OCI-LY3 (cell line): ENCODE results near the gene FIBIN.
"Not testable (repeated sequence)": the region's sequence is repeated elsewhere in the genome, so short reads cannot be mapped to it uniquely, and the experiment has no call there.

Experiments
- H2AFZ ChIP-seq: fragments of 200-600, 300-600 bp; shearing (Covaris generic); 2 replicates; pipeline ENCODE4 v1.6.0; 2014; ENCODE audit warnings: antibody characterized with exemption, low read depth, low read length
- H3K27ac ChIP-seq: fragments of 200-600, 300-600 bp; sonication (generic); 2 replicates; pipeline ENCODE4 v1.5.1; 2014; ENCODE audit warnings: mild to moderate bottlenecking, low read length, moderate library complexity, mixed read lengths
- H3K27me3 ChIP-seq: fragments of 200-600, 300-600 bp; sonication (generic); 2 replicates; pipeline ENCODE4 v1.6.1; 2014; ENCODE audit warnings: low read depth, low read length, mixed read lengths
- H3K36me3 ChIP-seq: fragments of 200-600, 300-600 bp; sonication (generic); replicated peaks from 2 replicates; pipeline ENCODE3; 2014; ENCODE audit warnings: low read depth, low read length, mixed read lengths
- H3K4me1 ChIP-seq: fragments of 300-600, 200-600 bp; sonication (generic); 2 replicates; pipeline ENCODE4 v1.6.1; 2014; ENCODE audit warnings: low read length, mixed read lengths
- H3K4me2 ChIP-seq: fragments of 200-600, 300-600 bp; sonication (generic); 2 replicates; pipeline ENCODE4 v1.6.1; 2014; ENCODE audit warnings: low read length, mixed read lengths
- H3K4me3 ChIP-seq: fragments of 300-600, 200-600 bp; sonication (generic); 2 replicates; pipeline ENCODE4 v1.5.1; 2014; ENCODE audit warnings: antibody characterized with exemption, mild to moderate bottlenecking, low read length, moderate library complexity
- H3K79me2 ChIP-seq: fragments of 300-600, 200-600 bp; shearing (Covaris generic); 2 replicates; pipeline ENCODE4 v1.6.1; 2014; ENCODE audit warnings: mild to moderate bottlenecking, low read length, mixed read lengths
- H3K9ac ChIP-seq: fragments of 300-600, 200-600 bp; shearing (Covaris generic); 2 replicates; pipeline ENCODE4 v1.6.0; 2014; ENCODE audit warnings: mild to moderate bottlenecking, low read length, moderate library complexity
- H3K9me3 ChIP-seq: fragments of 200-600, 300-600 bp; shearing (Covaris generic); 2 replicates; pipeline ENCODE4 v1.6.1; 2014; ENCODE audit warnings: low read length, mixed read lengths; ENCODE audit not compliant: insufficient read depth
- H4K20me1 ChIP-seq: fragments of 200-600, 300-600 bp; sonication (generic); 2 replicates; pipeline ENCODE4 v1.6.1; 2016; ENCODE audit warnings: low read length, mixed read lengths; ENCODE audit not compliant: insufficient read depth
- CTCF ChIP-seq: fragments of 200-600, 300-600 bp; sonication (generic); IDR thresholded peaks from 2 replicates; pipeline ENCODE4 v1.5.1; 2014; ENCODE audit warnings: antibody characterized with exemption, low read length, low read depth
- EZH2phosphoT487 ChIP-seq: fragments of 200-600 bp; shearing (Covaris generic); IDR thresholded peaks from 2 replicates; pipeline ENCODE4 v1.6.1; 2018; ENCODE audit warnings: antibody characterized with exemption, mixed run types, low read depth

Gene FIBIN

GRCh38 chr11:26971961-26972360 is 22.0 kb upstream of the FIBIN start:
- Histone ChIP-seq H3K9ac (no peak overlapping the region), H3K36me3 (no peaks in the 10 kb centered on the region), H2AFZ (no peak overlapping the region), H3K9me3 (no peaks in the 10 kb centered on the region), H4K20me1 (no peaks in the 10 kb centered on the region), H3K4me1 (no peaks in the 10 kb centered on the region), H3K4me3 (no peak overlapping the region), H3K27ac (no peak overlapping the region), H3K27me3 (no peaks in the 10 kb centered on the region), H3K79me2 (no peaks in the 10 kb centered on the region), H3K4me2 (no peak overlapping the region)
- no peak for TF ChIP-seq EZH2phosphoT487
- no peak for TF ChIP-seq CTCF

DNA sequence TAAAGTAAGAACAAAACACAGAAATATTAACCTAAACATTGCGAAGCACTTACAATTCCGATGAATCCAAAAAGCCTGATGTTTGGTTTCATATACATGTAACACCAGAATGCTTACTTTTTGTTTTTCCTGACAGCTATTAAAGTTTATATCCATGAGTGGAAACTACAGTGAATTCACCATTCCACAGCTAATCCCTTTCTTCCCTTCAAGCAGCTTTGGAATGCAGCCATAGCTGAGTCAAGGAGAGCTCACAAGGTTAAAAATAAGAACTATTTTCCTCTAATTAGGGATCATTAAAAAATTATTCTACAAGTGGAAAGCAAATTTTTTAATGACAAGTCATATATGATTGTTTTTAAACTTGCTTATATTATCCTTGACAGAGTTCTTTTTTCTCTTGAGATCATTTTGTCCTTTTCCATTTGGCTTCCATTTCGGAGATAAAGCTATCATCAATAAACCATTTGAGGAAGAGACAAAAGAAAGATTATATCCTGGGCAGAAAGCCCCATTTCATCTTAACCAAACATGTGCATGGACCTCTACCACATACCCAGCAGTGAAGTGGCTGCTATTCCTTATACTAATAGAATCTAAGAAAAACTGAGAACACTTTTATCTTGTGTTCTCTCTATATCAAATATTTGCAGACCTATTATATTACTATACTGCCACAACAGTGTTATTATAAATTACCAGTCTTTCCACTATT is 19.7 kb upstream of the FIBIN start:
- H3K27me3 ChIP-seq = no peaks in the 10 kb centered on the region
- no peak overlapping the region for H2AFZ ChIP-seq
- no peak overlapping the region for H3K4me2 ChIP-seq
- no peak for TF ChIP-seq CTCF
- TF ChIP-seq EZH2phosphoT487 = no peak
- no peaks in the 10 kb centered on the region for H4K20me1 ChIP-seq
- no peak overlapping the region for H3K9ac ChIP-seq
- H3K27ac ChIP-seq = no peak overlapping the region
- H3K9me3 ChIP-seq = no peaks in the 10 kb centered on the region
- H3K36me3 ChIP-seq = no peaks in the 10 kb centered on the region
- H3K4me1 ChIP-seq = no peaks in the 10 kb centered on the region
- no peaks in the 10 kb centered on the region for H3K79me2 ChIP-seq
- H3K4me3 ChIP-seq = no peak overlapping the region

DNA sequence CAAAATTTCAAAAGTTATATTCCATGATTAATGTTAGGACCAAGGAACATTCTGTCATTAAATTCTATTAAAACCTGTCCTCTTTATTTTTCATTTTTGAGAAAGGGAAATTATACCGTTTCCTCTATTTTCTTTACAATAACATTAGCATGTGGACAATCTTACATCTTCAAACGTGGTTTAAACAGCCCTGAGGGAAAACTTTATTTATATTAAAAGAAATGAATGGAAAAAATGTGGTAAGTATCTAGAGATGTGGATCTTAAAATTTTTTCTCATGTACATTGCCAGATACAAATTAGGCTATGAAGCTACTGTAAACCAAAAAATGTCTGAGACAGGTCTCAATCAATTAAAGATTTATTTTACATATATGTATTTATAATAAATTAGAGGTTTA is 18.9 kb upstream of the FIBIN start:
- no peak for TF ChIP-seq CTCF
- TF ChIP-seq EZH2phosphoT487 = no peak
- no peaks in the 10 kb centered on the region for H3K36me3 ChIP-seq
- no peaks in the 10 kb centered on the region for H4K20me1 ChIP-seq
- H2AFZ ChIP-seq = no peak overlapping the region
- H3K9ac ChIP-seq = no peak overlapping the region
- no peak overlapping the region for H3K4me2 ChIP-seq
- H3K27ac ChIP-seq = no peak overlapping the region
- no peaks in the 10 kb centered on the region for H3K9me3 ChIP-seq
- no peaks in the 10 kb centered on the region for H3K79me2 ChIP-seq
- H3K4me1 ChIP-seq = no peaks in the 10 kb centered on the region
- H3K27me3 ChIP-seq = no peaks in the 10 kb centered on the region
- H3K4me3 ChIP-seq = no peak overlapping the region

GRCh38 chr11:26976389-26976788 is 17.5 kb upstream of the FIBIN start:
- H3K79me2 ChIP-seq = no peaks in the 10 kb centered on the region
- H3K27me3 ChIP-seq = no peaks in the 10 kb centered on the region
- H3K9ac ChIP-seq = no peak overlapping the region
- no peak overlapping the region for H3K4me3 ChIP-seq
- no peaks in the 10 kb centered on the region for H3K36me3 ChIP-seq
- H4K20me1 ChIP-seq = no peaks in the 10 kb centered on the region
- no peaks in the 10 kb centered on the region for H3K4me1 ChIP-seq
- no peak overlapping the region for H2AFZ ChIP-seq
- TF ChIP-seq EZH2phosphoT487 (no peak), CTCF (no peak)
- no peak overlapping the region for H3K27ac ChIP-seq
- no peak overlapping the region for H3K4me2 ChIP-seq
- no peaks in the 10 kb centered on the region for H3K9me3 ChIP-seq

DNA sequence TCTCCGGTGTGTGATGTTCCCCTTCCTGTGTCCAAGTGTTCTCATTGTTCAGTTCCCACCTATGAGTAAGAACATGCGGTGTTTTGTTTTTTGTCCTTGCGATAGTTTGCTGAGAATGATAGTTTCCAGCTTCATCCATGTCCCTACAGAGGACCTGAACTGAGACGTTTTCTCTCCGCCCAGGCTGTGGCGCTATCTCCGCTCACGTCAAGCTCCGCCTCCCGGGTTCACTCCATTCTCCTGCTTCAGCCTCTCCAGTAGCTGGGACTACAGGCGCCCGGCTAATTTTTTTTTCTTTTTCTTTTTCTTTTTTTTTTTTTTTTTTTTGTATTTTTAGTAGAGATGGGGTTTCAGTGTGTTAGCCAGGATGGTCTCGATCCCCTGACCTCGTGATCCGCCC is 16.7 kb upstream of the FIBIN start:
- not testable (repeated sequence) for H3K9ac ChIP-seq, H3K9me3 ChIP-seq, H3K4me2 ChIP-seq, H2AFZ ChIP-seq, H3K36me3 ChIP-seq, H3K79me2 ChIP-seq, H3K4me3 ChIP-seq, H3K4me1 ChIP-seq, H3K27ac ChIP-seq, H4K20me1 ChIP-seq, H3K27me3 ChIP-seq
